Activated naive CD8-positive, alpha-beta T cell (primary cell): ENCODE measurements around the gene COG2.
"Not testable (repeated sequence)": the region's sequence is repeated elsewhere in the genome, so short reads cannot be mapped to it uniquely, and the experiment has no call there.

Source experiments
- H3K27ac Mint-ChIP-seq: one replicate; pipeline ENCODE4 v1.8.0; 2021; ENCODE audit warnings: mixed read lengths
- H3K27me3 Mint-ChIP-seq: one replicate; pipeline ENCODE4 v1.8.0; 2021; ENCODE audit warnings: mixed read lengths
- H3K36me3 Mint-ChIP-seq: one replicate; pipeline ENCODE4 v1.8.0; 2021; ENCODE audit warnings: mixed read lengths
- H3K4me1 Mint-ChIP-seq: one replicate; pipeline ENCODE4 v1.8.0; 2021; ENCODE audit warnings: low read depth, mixed read lengths
- H3K4me3 Mint-ChIP-seq: one replicate; pipeline ENCODE4 v1.8.0; 2021; ENCODE audit warnings: mild to moderate bottlenecking, mixed read lengths
- H3K9me3 Mint-ChIP-seq: one replicate; pipeline ENCODE4 v1.8.0; 2021; ENCODE audit warnings: low read depth, mixed read lengths

COG2 gene

DNA sequence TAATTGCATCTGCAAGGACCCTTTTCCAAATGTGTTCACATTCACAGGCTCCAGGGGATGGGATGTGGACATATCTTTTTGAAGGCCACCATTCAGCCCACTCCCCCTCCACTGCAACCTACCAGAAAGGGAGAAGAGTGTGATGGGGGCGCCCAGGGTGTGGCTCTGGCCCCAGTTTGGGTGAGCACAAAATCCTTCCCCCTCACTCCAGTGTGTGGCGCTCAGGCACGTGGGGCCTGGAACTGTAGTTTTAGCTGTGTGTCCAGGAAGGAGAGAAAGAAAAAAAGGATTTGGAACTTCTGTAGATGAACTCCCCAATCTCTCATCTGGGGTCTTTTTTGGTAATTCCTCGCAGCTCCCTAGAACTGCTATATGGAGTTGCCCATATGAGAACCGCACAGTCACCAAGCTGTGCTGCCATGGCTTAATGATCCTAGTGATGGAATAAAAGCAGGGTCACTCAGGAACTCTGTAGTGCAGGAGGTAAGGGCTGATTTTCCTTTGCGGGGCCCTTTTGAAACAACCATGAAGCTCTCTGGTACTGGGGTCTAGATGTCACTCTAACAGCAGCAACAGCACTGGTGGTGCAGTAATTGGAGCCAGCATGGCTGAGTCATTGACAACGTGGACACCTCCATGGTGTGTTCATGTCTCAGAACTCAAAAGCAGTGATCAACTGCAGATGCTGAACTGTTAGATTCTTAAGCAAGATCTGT lies 54.6 kb downstream of the COG2 start:
- Mint-ChIP-seq H3K9me3 (no peaks in the 10 kb centered on the region), H3K27ac (no peak overlapping the region), H3K4me3 (no peak overlapping the region), H3K27me3 (peaks cover 2% of the 10 kb centered on the region), H3K4me1 (peaks cover 2% of the 10 kb centered on the region), H3K36me3 (no peaks in the 10 kb centered on the region)

DNA sequence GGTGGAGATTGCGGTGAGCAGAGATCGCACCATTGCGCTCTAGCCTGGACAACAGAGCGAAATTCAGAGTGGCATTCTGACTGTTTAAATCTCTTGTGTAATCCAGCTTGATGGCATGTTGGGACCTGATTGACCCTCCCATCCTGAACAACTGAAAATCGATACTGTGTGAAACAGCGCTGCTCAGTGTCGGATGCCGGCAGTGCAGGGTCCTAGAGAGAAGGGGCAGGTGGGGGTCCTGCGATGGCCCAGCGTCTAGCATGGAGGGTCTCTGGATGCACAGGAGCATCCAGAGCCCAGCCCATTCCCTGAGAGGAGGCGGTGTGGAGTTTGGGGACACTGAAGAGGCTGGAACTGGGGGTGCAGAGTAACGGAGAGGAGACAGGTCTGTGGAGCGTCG lies 55.8 kb downstream of the COG2 start:
- Mint-ChIP-seq H3K9me3 (no peaks in the 10 kb centered on the region), H3K27me3 (peaks cover 2% of the 10 kb centered on the region), H3K4me1 (peaks cover 2% of the 10 kb centered on the region), H3K36me3 (no peaks in the 10 kb centered on the region), H3K4me3 (no peak overlapping the region), H3K27ac (no peak overlapping the region)

DNA sequence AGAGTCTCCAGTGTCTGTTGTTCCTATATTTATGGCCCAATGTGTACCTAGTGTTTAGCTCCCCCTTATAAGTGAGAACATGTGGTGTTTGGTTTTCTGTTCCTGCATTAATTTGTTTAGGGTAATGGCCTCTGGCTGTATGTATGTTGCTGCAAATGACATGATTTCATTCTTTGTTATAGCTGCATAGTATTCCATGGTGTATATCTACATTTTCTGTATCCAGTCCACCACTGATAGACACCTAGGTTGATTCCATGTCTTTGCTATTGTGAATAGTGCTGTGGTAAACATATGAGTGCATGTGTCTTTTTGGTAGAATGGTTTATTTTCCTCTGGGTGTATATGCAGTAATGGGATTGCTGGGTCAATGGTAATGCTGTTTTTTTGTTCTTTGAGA lies 56.7 kb downstream of the COG2 start:
- H3K9me3 Mint-ChIP-seq, H3K27me3 Mint-ChIP-seq, H3K36me3 Mint-ChIP-seq, H3K27ac Mint-ChIP-seq, H3K4me3 Mint-ChIP-seq, H3K4me1 Mint-ChIP-seq: not testable (repeated sequence)

DNA sequence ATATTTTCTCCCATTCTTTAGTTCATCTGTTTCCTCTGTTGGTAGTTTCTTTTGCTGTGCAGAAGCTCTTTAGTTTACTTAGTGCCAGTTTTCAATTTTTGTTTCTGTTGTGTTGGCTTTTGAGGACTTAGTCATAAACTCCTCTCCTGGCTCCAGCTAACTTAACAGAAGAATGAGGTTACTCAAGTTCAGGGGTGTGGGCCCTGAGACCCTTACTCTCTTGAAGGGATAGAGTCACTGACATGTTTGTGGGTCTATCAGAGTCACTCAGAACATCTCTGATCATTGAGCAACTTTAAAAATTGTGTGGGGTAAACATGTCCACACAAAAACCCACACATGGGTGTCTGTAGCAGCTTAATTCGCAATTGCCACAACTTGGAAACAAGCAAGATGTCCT lies 57.4 kb downstream of the COG2 start:
- no peaks in the 10 kb centered on the region for H3K9me3 Mint-ChIP-seq
- H3K4me1 Mint-ChIP-seq = no peaks in the 10 kb centered on the region

DNA sequence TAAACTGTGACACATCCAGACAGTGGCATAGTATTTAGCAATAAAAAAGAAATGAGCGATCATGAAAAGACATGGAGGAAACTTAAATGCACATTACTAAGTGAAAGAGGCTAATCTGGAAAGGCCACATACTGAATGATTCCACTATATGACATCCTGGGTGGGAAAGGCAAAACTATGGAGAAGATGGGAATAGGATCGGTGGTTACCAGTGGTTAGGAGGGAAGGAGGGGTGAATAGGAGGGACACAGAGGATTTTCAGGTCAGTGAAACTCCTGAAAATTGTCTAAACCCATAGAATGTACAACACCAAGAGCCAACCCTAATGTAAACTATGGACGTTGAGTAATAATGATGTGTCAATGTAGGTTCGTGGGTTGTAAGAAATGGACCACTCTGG lies 57.9 kb downstream of the COG2 start:
- Mint-ChIP-seq H3K9me3 (no peaks in the 10 kb centered on the region), H3K4me1 (no peaks in the 10 kb centered on the region), H3K27me3 (peaks cover 2% of the 10 kb centered on the region), H3K27ac (no peak overlapping the region), H3K36me3 (no peaks in the 10 kb centered on the region), H3K4me3 (no peak overlapping the region)

More for the DNA sequence above, 57.4 kb downstream of the COG2 start:
- peaks cover 2% of the 10 kb centered on the region for H3K27me3 Mint-ChIP-seq
- no peaks in the 10 kb centered on the region for H3K36me3 Mint-ChIP-seq
- no peak overlapping the region for H3K4me3 Mint-ChIP-seq
- H3K27ac Mint-ChIP-seq = no peak overlapping the region

DNA sequence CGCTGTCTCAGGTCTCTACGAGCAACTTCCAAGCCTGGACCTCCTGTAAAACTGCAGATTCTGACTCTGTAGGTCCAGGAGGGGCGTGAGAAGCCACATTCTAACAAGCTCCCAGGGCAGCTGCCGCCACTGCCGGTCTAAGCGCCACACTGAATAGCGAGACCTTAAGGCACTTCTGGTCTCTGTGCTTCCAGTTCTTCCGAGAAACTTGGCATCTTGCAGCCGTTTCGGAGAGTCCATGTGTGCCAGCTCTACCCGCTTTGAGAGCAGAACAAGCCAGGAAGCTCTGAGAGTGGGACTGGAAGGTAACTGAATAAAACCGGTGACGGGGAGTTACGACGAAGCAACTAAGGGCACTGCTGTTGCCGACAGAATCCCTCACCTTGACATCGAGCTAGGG lies 59.2 kb downstream of the COG2 start:
- no peaks in the 10 kb centered on the region for H3K4me1 Mint-ChIP-seq
- no peaks in the 10 kb centered on the region for H3K36me3 Mint-ChIP-seq
- peaks cover 2% of the 10 kb centered on the region for H3K27me3 Mint-ChIP-seq
- H3K27ac Mint-ChIP-seq = no peak overlapping the region
- H3K4me3 Mint-ChIP-seq = no peak overlapping the region
- H3K9me3 Mint-ChIP-seq = no peaks in the 10 kb centered on the region

DNA sequence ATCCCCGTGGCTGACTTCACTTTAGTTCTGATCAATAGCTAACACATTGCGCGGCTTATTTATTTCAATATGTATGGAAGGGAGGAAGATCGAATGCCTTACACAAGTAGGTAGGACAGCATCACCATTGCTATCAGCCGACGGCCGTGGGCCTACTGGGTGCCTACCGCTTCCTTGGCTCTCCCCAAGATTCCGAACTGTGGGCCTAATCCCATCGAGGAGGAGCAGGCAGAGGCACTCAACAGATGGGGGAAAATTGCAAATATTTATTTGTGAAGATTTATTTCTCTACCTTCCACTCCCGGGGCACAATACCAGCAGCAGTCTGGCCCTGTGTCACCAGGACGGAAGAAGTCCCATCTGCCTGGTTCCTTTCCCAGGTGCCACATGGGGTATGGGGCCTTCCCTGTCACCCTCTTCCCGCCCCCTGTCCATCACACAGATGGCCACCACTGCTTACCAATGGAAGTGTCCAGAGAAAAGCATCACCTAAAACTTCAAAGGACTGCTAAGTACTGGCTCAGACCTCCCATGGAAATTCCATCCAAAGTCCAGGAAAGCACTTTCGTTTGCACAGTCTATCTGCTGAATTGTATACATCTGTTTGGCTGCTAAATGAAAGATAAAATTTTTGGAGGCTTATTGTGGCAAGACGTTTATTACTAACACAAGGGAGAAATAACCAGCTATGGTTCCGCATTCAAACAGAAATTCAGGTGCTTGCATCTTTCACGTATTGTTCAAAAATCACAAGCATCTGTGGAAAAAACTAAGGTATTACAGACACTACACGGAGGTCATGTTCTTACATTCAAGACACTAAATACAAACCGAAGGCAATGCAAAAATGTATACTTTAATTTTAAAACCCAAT lies 59.9 kb downstream of the COG2 start:
- Mint-ChIP-seq H3K9me3 (no peaks in the 10 kb centered on the region), H3K36me3 (no peaks in the 10 kb centered on the region), H3K27ac (no peak overlapping the region), H3K27me3 (peaks cover 5% of the 10 kb centered on the region), H3K4me1 (no peaks in the 10 kb centered on the region), H3K4me3 (no peak overlapping the region)

DNA sequence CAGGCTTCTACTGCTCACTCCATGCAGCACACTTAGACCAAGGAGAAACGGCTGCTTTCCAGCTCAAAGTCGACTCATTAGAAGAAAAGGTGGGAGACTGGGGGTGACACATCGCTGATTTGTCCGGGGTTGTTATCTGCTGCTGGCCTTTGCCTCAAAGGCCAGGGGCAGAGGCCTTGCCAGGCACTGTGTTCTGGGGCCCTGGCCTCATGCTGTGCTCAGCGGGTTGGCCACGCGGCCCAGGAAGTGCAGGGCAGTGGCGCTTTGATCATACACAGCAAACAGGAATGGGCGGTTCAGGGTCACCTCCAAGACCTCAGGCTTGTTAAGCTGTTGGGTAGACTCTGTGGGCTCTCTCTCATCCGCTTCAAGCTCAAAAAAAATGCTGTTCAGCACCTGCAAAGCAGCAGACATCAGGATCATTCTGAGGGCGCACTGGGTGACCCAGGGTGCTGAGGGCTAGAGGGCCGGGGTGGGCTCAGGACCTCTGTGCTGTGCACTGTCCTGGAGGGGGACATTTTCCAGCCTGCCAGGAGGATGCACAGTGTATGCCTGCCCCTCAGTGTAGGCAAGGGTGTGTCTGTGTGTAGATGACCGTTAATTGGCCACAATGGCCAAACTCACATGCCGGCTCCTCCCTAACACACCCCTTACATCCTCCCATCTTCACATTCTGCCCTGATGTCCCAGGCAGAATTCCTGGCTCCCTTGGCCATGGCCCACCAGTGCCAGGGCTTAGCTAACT lies 60.8 kb downstream of the COG2 start:
- no peaks in the 10 kb centered on the region for H3K36me3 Mint-ChIP-seq

DNA sequence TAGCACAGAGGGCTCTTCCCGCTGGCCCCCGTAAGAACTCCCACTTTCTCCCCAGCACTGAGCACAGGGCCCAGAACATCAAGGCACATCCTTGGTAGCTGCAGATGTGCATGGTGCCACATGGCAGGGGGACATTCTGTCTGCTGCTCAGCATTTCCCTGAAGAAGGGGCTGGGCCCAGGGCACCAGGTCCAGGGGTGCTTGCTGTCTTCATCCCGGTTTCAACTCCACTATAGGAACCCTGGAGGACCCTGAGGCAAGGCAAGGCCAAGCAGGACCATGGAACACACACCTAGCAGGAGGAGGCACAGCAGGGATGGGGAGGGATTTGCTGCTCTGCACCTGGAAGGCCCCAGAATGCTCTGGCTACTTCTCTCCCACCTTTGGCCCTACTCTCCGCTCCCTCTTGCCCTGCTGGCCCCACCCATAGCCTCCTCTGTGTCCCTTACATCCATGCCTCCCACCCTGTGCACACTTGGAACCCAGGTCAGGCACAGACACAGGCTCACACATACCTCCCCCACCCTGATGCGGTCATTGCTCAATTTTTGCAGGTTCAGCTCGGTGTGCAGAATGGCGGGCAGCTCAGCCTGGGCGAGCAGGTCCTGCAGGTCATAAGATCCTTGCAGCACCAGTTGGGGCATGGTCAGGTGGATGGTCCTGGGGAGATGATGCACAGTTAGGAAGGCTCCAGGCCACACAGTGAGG lies 61.6 kb downstream of the COG2 start:
- Mint-ChIP-seq H3K4me3 (no peak overlapping the region), H3K4me1 (no peaks in the 10 kb centered on the region), H3K9me3 (no peaks in the 10 kb centered on the region), H3K27ac (no peak overlapping the region), H3K27me3 (peaks cover 9% of the 10 kb centered on the region), H3K36me3 (no peaks in the 10 kb centered on the region)

More for the DNA sequence above, 60.8 kb downstream of the COG2 start:
- H3K27ac Mint-ChIP-seq = no peak overlapping the region
- no peaks in the 10 kb centered on the region for H3K4me1 Mint-ChIP-seq
- peaks cover 7% of the 10 kb centered on the region for H3K27me3 Mint-ChIP-seq
- no peaks in the 10 kb centered on the region for H3K9me3 Mint-ChIP-seq
- H3K4me3 Mint-ChIP-seq = no peak overlapping the region

DNA sequence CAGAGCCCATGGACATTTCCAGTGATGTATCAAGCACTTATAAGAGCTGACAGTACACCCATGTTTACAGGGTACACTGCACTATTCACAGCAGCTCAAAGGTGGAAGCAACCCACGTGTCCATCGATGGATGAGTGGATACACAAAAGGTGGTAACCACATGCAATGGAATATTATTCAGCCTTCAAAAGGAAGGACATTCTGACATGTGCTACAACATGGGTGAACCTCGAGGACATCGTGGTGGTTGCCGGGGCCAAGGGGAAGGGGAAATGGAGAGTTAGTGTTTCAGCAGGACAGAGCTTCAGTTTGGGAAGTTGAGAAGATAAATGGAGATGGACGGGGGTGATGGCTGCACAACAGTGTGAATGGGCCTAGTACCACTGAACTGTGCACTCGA lies 62.5 kb downstream of the COG2 start:
- no peaks in the 10 kb centered on the region for H3K4me1 Mint-ChIP-seq
- no peak overlapping the region for H3K27ac Mint-ChIP-seq
- H3K27me3 Mint-ChIP-seq = peaks cover 9% of the 10 kb centered on the region
- H3K9me3 Mint-ChIP-seq = no peaks in the 10 kb centered on the region
- no peak overlapping the region for H3K4me3 Mint-ChIP-seq
- no peaks in the 10 kb centered on the region for H3K36me3 Mint-ChIP-seq

DNA sequence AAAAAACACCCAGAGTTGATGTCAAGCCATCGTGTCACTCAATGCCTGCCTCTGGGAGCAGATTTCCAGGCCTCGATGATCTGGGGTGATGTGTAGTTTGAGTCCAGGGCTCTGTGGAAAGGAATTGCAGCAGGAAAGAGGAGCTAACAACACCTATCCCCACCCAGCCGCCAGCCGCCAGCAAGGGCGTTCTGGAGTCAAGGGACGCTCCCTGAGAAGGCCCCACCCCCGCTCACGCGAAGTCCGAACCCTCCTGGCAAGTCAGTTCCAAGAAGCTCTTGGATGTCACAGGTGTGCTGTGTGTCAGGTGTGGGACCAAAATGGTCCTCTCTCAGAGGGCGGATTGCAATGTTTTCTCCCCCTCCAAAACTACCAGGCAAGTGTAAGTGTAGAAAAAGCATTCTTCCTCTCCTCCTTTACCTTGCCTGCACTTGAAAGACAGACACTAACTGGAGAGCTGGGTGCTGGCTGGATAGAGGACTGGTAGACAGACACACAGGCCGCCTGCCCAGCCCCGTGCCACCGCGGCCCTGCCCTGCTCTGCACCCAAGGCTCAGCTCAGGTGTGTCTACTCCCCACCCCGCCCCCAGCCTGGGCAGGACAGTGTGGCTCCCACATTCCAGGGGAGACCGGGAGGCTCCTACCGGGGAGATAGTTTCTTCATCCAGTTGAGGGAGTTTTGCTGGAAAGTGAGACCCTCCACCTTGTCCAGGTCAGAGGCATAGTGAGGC lies 63.2 kb downstream of the COG2 start:
- Mint-ChIP-seq H3K9me3 (no peaks in the 10 kb centered on the region), H3K27me3 (peaks cover 7% of the 10 kb centered on the region), H3K27ac (no peak overlapping the region), H3K36me3 (no peaks in the 10 kb centered on the region), H3K4me3 (no peak overlapping the region), H3K4me1 (no peaks in the 10 kb centered on the region)

DNA sequence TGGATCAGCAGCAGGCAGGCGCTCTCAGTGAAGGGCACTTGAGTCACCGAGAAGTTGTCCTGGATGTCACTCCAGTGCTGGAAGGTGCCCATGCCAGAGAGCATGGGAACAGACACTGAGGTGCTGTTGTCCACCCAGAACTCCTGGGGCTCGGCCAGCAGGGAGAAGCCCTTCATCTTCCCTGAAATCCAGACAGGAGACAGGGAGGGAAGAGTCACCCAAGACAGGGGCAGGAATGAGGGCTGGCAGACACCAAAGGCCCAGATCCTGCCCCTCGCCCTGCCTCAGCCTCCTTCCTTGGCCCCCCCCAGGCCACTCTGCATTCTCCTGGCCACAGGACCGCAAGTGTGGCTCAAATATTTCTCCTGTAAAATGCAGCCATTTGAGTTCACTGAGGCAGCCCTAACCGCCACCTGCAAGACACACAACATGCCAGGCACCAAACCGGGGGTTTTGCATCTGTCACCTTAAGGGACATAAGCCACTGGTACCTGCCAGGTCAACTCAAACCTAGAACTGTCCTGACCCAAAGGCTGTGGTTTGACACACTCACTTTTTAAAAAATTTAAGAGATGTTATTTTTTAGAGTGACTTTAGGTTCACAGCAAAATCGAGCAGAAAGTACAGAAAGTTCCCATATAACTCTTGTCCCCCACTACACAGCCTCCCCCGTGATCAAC lies 63.9 kb downstream of the COG2 start:
- H3K9me3 Mint-ChIP-seq = no peaks in the 10 kb centered on the region
- H3K4me3 Mint-ChIP-seq = no peak overlapping the region
- no peak overlapping the region for H3K27ac Mint-ChIP-seq
- no peaks in the 10 kb centered on the region for H3K36me3 Mint-ChIP-seq
- H3K27me3 Mint-ChIP-seq = peaks cover 7% of the 10 kb centered on the region
- H3K4me1 Mint-ChIP-seq = no peaks in the 10 kb centered on the region

DNA sequence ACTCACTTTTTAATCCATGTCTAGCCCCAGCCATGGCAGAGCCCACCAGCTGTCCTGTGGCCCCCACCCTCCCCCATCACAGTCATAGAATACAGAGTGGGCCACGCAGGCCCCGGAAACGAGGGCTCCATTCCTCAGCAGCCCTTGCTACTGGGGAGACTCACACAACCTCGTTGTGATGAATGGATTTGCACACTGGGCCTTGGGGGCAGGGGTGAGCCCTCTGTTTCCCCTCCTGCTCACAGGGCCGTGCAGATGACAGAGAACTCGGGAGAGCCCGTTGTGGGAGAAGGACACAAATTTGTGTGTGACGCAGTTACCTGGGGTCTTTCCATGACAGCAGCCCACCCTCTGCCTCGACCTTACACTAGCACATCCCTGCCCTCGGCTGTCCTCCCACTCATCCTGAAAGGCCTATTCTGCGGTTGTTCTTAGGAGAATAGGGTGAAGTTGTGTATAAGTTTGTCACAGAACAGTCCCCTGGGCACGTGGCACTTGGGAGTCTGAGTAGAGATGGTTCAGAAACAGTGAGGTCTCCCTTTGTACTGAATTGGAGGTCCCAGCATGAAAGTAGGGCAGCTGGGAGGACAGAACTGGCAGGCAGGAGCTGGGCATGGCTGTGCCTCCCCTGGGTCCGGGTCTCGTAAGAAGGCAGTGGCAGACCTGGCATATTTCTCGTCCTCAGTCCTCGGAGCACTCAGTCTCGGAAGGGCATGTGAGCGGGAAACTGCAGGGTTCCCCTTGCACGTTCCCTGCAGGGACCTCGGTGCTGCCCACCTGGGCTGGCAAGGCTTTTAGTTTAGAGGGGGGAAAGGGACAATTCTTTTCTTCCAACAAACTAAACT lies 64.8 kb downstream of the COG2 start:
- no peaks in the 10 kb centered on the region for H3K36me3 Mint-ChIP-seq
- no peak overlapping the region for H3K4me3 Mint-ChIP-seq
- H3K27me3 Mint-ChIP-seq = peaks cover 7% of the 10 kb centered on the region
- no peak overlapping the region for H3K27ac Mint-ChIP-seq
- H3K4me1 Mint-ChIP-seq = no peaks in the 10 kb centered on the region
- H3K9me3 Mint-ChIP-seq = no peaks in the 10 kb centered on the region
